ENCODE results near the gene MSI2. TPM values are rescaled to one million over a fixed set of nuclear protein-coding genes. Genes with fewer than 3 reads are reported as not detected.

MSI2 gene
- total and polyA plus RNA-seq, 9 of the 15 experiments (the other 6 are each of a cell fraction or from before 2014, with no cell fraction given), result 4.6 to 61.8 (median 42.4) TPM

GRCh38 chr17:57294101-57294500, 37.8 kb downstream of the MSI2 start (continued):
- TF ChIP-seq RREB1 (CRISPR knock-in tag; IDR thresholded peaks at IDR 0.05), result no peak

- H3K36me3 ChIP-seq (ENCODE audit: control insufficient read depth, insufficient read depth, low read length), result peaks cover 38% of the 10 kb centered on the region; the same call in 2 of the 3 replicates
- FAIRE-seq, result no peak
- CTCF ChIA-PET (ENCODE audit: low intra/inter-chr PET ratio), result no interaction called here
Observed at GRCh38 chr17:57294629-57295501, 38.5 kb downstream of the MSI2 start.

More at GRCh38 chr17:57294629-57295501, 38.5 kb downstream of the MSI2 start:
- WGBS (ENCODE audit: insufficient coverage, low coverage, missing lambda C conversion rate), result 82% methylated on average over 10 of the region's 10 CpGs
- no peaks in the 10 kb centered on the region; the same call in 1 of the 2 replicates for H4K20me1 ChIP-seq (replicated peaks; ENCODE audit: control insufficient read depth, insufficient read depth, low read length)
- H3K27me3 ChIP-seq (ENCODE audit: control insufficient read depth in 2 of 2, insufficient read depth in 2 of 2, low read length in 2 of 2), result no peaks in the 10 kb centered on the region
- H3K4me3 ChIP-seq, result no peak overlapping the region
- H3K27ac ChIP-seq (ENCODE audit: extremely low read depth, low read depth, low read length), result no peak overlapping the region
- in situ Hi-C loops (cut with MboI), result no loop called here
- H3K4me1 ChIP-seq (replicated peaks in 1 of 2; ENCODE audit: control insufficient read depth in 2 of 2, insufficient read depth in 2 of 2, low read length in 2 of 2), result peaks cover 0 to 9% of the 10 kb centered on the region in 2 experiments; a peak in 2 of 5 replicates
- intact Hi-C loops (cut with micrococcal nuclease), result no loop called here
- DNase-seq (ENCODE audit: extremely low read depth in 1 of 4, low spot score in 3 of 4), result peak in 3 of 4 experiments; percentile 33 to 57 (median 38)
- peak; percentile 78 for TF ChIP-seq JUND (IDR thresholded peaks at IDR 0.05; ENCODE audit: borderline replicate concordance, low read depth, low read length)
- TF ChIP-seq JUND (tag; IDR thresholded peaks at IDR 0.05; ENCODE audit: borderline replicate concordance, low read depth, low read length), result peak; percentile 65; the same call in 1 of the 3 replicates
- no peak for TF ChIP-seq TCFL5 (CRISPR knock-in tag; conservative IDR thresholded peaks at IDR 0.05)
- TF ChIP-seq FOSL1 (tag; conservative IDR thresholded peaks at IDR 0.05), result 0 out of 2 replicates have a peak, but pooled peaks have one; percentile 20
- 0 out of 2 replicates have a peak, but pooled peaks have one; percentile 17 for TF ChIP-seq SPI1 (IDR thresholded peaks at IDR 0.05; ENCODE audit: borderline replicate concordance, low read depth, low read length)
- peak; percentile 59 for TF ChIP-seq ATF3 (IDR thresholded peaks at IDR 0.05)
- no peak for TF ChIP-seq ATF3 (CRISPR knock-in tag; conservative IDR thresholded peaks at IDR 0.05)
- no peak for TF ChIP-seq ZNF217 (CRISPR knock-in tag; IDR thresholded peaks at IDR 0.05)
- 0 out of 3 replicates have a peak, but pooled peaks have one; percentile 37 for ATAC-seq
- no peak overlapping the region for H2AFZ ChIP-seq (ENCODE audit: low read depth, low read length)
- BruUV-seq (replicated peaks), result no TSS peak
- peaks cover 5% of the 10 kb centered on the region; the same call in 1 of the 3 replicates for H3K79me2 ChIP-seq (ENCODE audit: control insufficient read depth, insufficient read depth, low read length)
- H3K9ac ChIP-seq (ENCODE audit: insufficient read depth in 1 of 2, low read depth in 2 of 2, low read length in 2 of 2), result no peak overlapping the region
- no peaks in the 10 kb centered on the region for H3K9me1 ChIP-seq (ENCODE audit: control insufficient read depth, insufficient read depth, low read length)
- H3K9me3 ChIP-seq (replicated peaks; ENCODE audit: control insufficient read depth, insufficient read depth, low read depth, low read length), result peaks cover 3% of the 10 kb centered on the region; the same call in 1 of the 2 replicates
- POLR2A ChIA-PET, result interaction anchor here (0.6 to 1.6 kb wide), 2 partner anchors 10 to 62 kb away, joined by 4 to 10 read pairs; no protein-coding TSS in a partner anchor
- H3K4me2 ChIP-seq (ENCODE audit: insufficient read depth, low read length), result no peak overlapping the region

All from K562 (cell line).